A549 (cell line): ENCODE measurements around the gene TNN.

ENCODE experiments used
- CTCF ChIP-seq: fragments of >200 bp; sonication (Bioruptor Twin); formaldehyde crosslinking; IDR thresholded peaks from 3 replicates; pipeline ENCODE4 v1.5.1; 2016
- EP300 ChIP-seq, 2 experiments: fragments of >200 bp; sonication (Bioruptor Twin); formaldehyde crosslinking; IDR thresholded peaks; 2 replicates in 1 of 2; 3 replicates in 1 of 2; pipeline ENCODE4 v1.6.1; 2016 to 2017
- PHF8 ChIP-seq: fragments of 200-600 bp; sonication (generic); IDR thresholded peaks from 2 replicates; pipeline ENCODE4 v1.6.1; 2016; ENCODE audit warnings: low read depth, mild to moderate bottlenecking, antibody characterized with exemption, moderate library complexity, borderline replicate concordance

- TF ChIP-seq CTCF (peak; percentile 84), EP300 (IDR thresholded peaks at IDR 0.05) (no peak), PHF8 (no peak)
Observed at GRCh38 chr1:175154629-175155472, 87.2 kb downstream of the TNN start.
